HCT116 (cell line): ENCODE data around the gene ADAMTS1. TPM values are rescaled to one million over a fixed set of nuclear protein-coding genes. Genes with fewer than 3 reads are reported as not detected.

Experiments used
- ATAC-seq: fragments of 200-7000 bp; cut with Tn5 transposase; 2 replicates; pipeline ENCODE4 v1.9.1; 2020; ENCODE audit warnings: mild to moderate bottlenecking, moderate library complexity
- BruUV-seq: library from RNA; stranded (reverse); fragments of 400-500 nt; replicated peaks from 2 replicates; lab custom pipeline; 2021; lab: Mats Ljungman, UMichigan
- CTCF ChIA-PET: fragments of 300-600 bp; sonication (Branson Sonifier 250); formaldehyde crosslinking; loops from one replicate; lab custom pipeline; 2021; ENCODE audit warnings: antibody characterized with exemption; lab: Charles Lee
- POLR2A ChIA-PET: fragments of 300-600, 350-600 bp; sonication (Branson Sonifier 250); formaldehyde crosslinking; loops from one replicate; lab custom pipeline; 2021; ENCODE audit warnings: antibody characterized with exemption; lab: Charles Lee
- RAD21 ChIA-PET, 2 experiments: fragments of 300-600 bp; sonication (Branson Sonifier 250); formaldehyde crosslinking; loops; one replicate each; lab custom pipeline; 2023; ENCODE audit warnings: low total read pairs in 2 of 2; ENCODE audit not compliant: uncharacterized antibody in 2 of 2, unreplicated experiment in 2 of 2, low non-redundant PET in 1 of 2; lab: Charles Lee
- DNase-seq: peaks from one replicate; pipeline ENCODE4 v3.0.0-alpha.2; 2010; ENCODE audit warnings: low read depth, low spot score
- H2AFZ ChIP-seq: fragments of 200-600 bp; shearing (Covaris generic), sonication (generic); 2 replicates; pipeline ENCODE4 v1.6.1; 2017; ENCODE audit warnings: low read depth, mixed run types, mixed read lengths, antibody characterized with exemption, low read length; ENCODE audit not compliant: poor library complexity, severe bottlenecking
- H3K27ac ChIP-seq: 2 replicates; pipeline ENCODE4 v1.5.1; 2012; ENCODE audit warnings: low read depth, low read length
- H3K27me3 ChIP-seq: fragments of 200-600 bp; sonication (generic); 2 replicates; pipeline ENCODE4 v1.6.1; 2016; ENCODE audit warnings: mixed run types, low read length, mixed read lengths; ENCODE audit not compliant: insufficient read depth
- H3K36me3 ChIP-seq, 2 experiments: fragments of 200-500 bp in 1 of 2; fragments of 200-600 bp in 1 of 2; sonication (Bioruptor generic) in 1 of 2; sonication (generic) in 1 of 2; 2 replicates each; pipeline versions ENCODE4 v1.5.1 to v1.6.1; 2014 to 2016; ENCODE audit warnings: low read length in 2 of 2, inconsistent platforms in 1 of 2, mixed read lengths in 1 of 2, mixed run types in 1 of 2; ENCODE audit not compliant: insufficient read depth in 2 of 2, control insufficient read depth in 1 of 2
- H3K4me1 ChIP-seq, 2 experiments: fragments of 200-600 bp in 1 of 2; sonication (generic) in 1 of 2; 2 replicates each; pipeline versions ENCODE4 v1.5.1 to v1.6.1; 2012 to 2017; ENCODE audit warnings: low read length in 2 of 2, inconsistent platforms in 1 of 2, mild to moderate bottlenecking in 1 of 2, mixed read lengths in 1 of 2, mixed run types in 1 of 2, moderate library complexity in 1 of 2; ENCODE audit not compliant: insufficient read depth in 2 of 2, control insufficient read depth in 1 of 2
- H3K4me2 ChIP-seq: fragments of 200-600 bp; sonication (generic); 2 replicates; pipeline ENCODE4 v1.6.1; 2017; ENCODE audit warnings: mixed run types, low read length, mixed read lengths
- H3K4me3 ChIP-seq, 2 experiments: fragments of 200-600 bp in 1 of 2; sonication (generic) in 1 of 2; replicated peaks in 1 of 2; 2 replicates each; pipeline ENCODE4 v1.5.1; 2011 to 2016; ENCODE audit warnings: low read length in 2 of 2, control low read depth in 1 of 2, low read depth in 1 of 2, mild to moderate bottlenecking in 1 of 2, mixed read lengths in 1 of 2, mixed run types in 1 of 2
- H3K79me2 ChIP-seq: fragments of 200-600 bp; sonication (generic); 2 replicates; pipeline ENCODE4 v1.6.1; 2017; ENCODE audit warnings: mild to moderate bottlenecking, mixed run types, low read length, moderate library complexity, mixed read lengths; ENCODE audit not compliant: insufficient read depth
- H3K9ac ChIP-seq: fragments of 200-600 bp; sonication (generic); 2 replicates; pipeline ENCODE4 v1.6.1; 2016; ENCODE audit warnings: low read length, mixed read lengths
- H3K9me2 ChIP-seq: fragments of 200-600 bp; sonication (generic), shearing (Covaris generic); 2 replicates; pipeline ENCODE4 v1.6.1; 2017; ENCODE audit warnings: mixed run types, mild to moderate bottlenecking, moderate library complexity; ENCODE audit not compliant: insufficient read depth
- H3K9me3 ChIP-seq, 2 experiments: fragments of 200-500 bp in 1 of 2; fragments of 200-600 bp in 1 of 2; sonication (Bioruptor generic) in 1 of 2; sonication (generic) in 1 of 2; 2 replicates each; pipeline ENCODE4 v1.6.1; 2014 to 2017; ENCODE audit warnings: low read length in 2 of 2, mixed read lengths in 2 of 2, inconsistent platforms in 1 of 2, low read depth in 1 of 2, mild to moderate bottlenecking in 1 of 2, mixed run types in 1 of 2, moderate library complexity in 1 of 2; ENCODE audit not compliant: control insufficient read depth in 1 of 2, insufficient read depth in 1 of 2
- H4K20me1 ChIP-seq: fragments of 200-600 bp; sonication (generic), shearing (Covaris generic); 2 replicates; pipeline ENCODE4 v1.6.1; 2017; ENCODE audit warnings: mixed run types, mild to moderate bottlenecking, moderate library complexity; ENCODE audit not compliant: insufficient read depth
- CBX3 ChIP-seq: IDR thresholded peaks from 2 replicates; pipeline ENCODE4 v1.6.1; 2012; ENCODE audit warnings: low read depth
- EGR1 ChIP-seq: IDR thresholded peaks from 2 replicates; pipeline ENCODE4 v1.6.1; 2012; ENCODE audit warnings: low read depth
- POLR2A ChIP-seq: IDR thresholded peaks from 2 replicates; pipeline ENCODE4 v1.7.0; 2011; ENCODE audit warnings: borderline replicate concordance; ENCODE audit not compliant: insufficient read depth, insufficient read length; ENCODE audit errors: extremely low read depth
- POLR2AphosphoS5 ChIP-seq: IDR thresholded peaks from 2 replicates; pipeline ENCODE4 v1.6.1; 2011; ENCODE audit warnings: mild to moderate bottlenecking, low read depth, low read length, moderate library complexity
- RAD21 ChIP-seq: IDR thresholded peaks from 2 replicates; pipeline ENCODE4 v1.6.1; 2012; ENCODE audit warnings: low read depth, mild to moderate bottlenecking
- SIN3A ChIP-seq: IDR thresholded peaks from 2 replicates; pipeline ENCODE4 v1.6.1; 2012; ENCODE audit warnings: low read depth
- SRF ChIP-seq: IDR thresholded peaks from 2 replicates; pipeline ENCODE4 v1.6.1; 2012; ENCODE audit warnings: low read depth
- TCF7L2 ChIP-seq: IDR thresholded peaks from 2 replicates; pipeline ENCODE4 v1.7.0; 2011; ENCODE audit warnings: borderline replicate concordance, inconsistent platforms; ENCODE audit not compliant: insufficient read depth, insufficient read length; ENCODE audit errors: extremely low read depth
- YY1 ChIP-seq: IDR thresholded peaks from 2 replicates; pipeline ENCODE4 v1.6.1; 2011; ENCODE audit warnings: low read length, low read depth, moderate library complexity, mild to moderate bottlenecking; ENCODE audit not compliant: insufficient replicate concordance; ENCODE audit errors: extremely low read depth
- ZFX ChIP-seq: fragments of 450-650 bp; IDR thresholded peaks from 2 replicates; pipeline ENCODE4 v1.6.1; 2017
- intact Hi-C: fragments of 100-400 bp; cut with micrococcal nuclease; formaldehyde crosslinking; loops from 2 replicates; pipeline ENCODE4 v1.10.0; 2022
- total RNA-seq: library from RNA; stranded (reverse); gene quantifications from one replicate; pipeline ENCODE4 v1.2.1, GENCODE V29; 2021; ENCODE audit not compliant: unreplicated experiment
- TF ChIP-seq, protein P1 (sequence below): IDR thresholded peaks from 2 replicates; pipeline ENCODE4 v1.6.1; 2012
- TF ChIP-seq, protein P2 (sequence below): IDR thresholded peaks from 2 replicates; pipeline ENCODE4 v1.6.1; 2012

The ADAMTS1 gene
- total RNA-seq, 1 experiment from 2014 or later, result 0.98 TPM

DNA sequence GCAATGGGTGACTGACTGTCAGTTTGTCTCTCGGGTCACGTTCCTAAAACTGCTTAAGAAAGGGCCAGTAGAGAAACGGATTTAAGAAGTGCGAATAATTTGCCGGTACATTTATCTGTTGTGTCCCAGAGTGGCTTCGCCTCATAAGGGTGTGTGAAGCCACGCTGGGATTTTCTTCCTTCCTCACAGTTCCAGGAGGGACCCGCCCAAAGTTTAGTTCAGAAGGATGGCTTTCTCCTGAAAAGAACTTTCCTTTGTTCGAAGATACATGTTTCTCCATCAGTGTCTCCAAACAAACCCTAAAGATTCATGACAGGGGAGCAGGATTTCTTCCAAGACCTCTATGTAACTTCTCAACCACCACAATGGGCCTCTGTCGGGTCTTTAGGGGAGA lies 49.8 kb downstream of the ADAMTS1 start:
- no peaks in the 10 kb centered on the region for H3K4me1 ChIP-seq
- DNase-seq, result no peak
- ATAC-seq, result no peak
- H4K20me1 ChIP-seq, result no peaks in the 10 kb centered on the region
- no peak overlapping the region for H2AFZ ChIP-seq
- H3K4me2 ChIP-seq, result no peak overlapping the region
- H3K36me3 ChIP-seq, result no peaks in the 10 kb centered on the region
- intact Hi-C loops, result no loop called here
- BruUV-seq, result no TSS peak
- ChIA-PET RAD21 (no interaction called here), CTCF (no interaction called here), POLR2A (no interaction called here)
- no peaks in the 10 kb centered on the region for H3K9me2 ChIP-seq
- no peak overlapping the region for H3K4me3 ChIP-seq
- no peaks in the 10 kb centered on the region for H3K27me3 ChIP-seq
- TF ChIP-seq CBX3 (no peak), EGR1 (no peak), SRF (no peak), POLR2A (no peak), TCF7L2 (no peak), YY1 (no peak), RAD21 (no peak), POLR2AphosphoS5 (no peak), SIN3A (no peak), ZFX (no peak)
- TF ChIP-seq, protein P1, sequence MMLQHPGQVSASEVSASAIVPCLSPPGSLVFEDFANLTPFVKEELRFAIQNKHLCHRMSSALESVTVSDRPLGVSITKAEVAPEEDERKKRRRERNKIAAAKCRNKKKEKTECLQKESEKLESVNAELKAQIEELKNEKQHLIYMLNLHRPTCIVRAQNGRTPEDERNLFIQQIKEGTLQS, result no peak
- TF ChIP-seq, protein P2, sequence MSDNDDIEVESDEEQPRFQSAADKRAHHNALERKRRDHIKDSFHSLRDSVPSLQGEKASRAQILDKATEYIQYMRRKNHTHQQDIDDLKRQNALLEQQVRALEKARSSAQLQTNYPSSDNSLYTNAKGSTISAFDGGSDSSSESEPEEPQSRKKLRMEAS, result no peak
- no peak overlapping the region for H3K27ac ChIP-seq
- H3K9ac ChIP-seq, result no peak overlapping the region
- peaks cover 3 to 22% of the 10 kb centered on the region in 2 experiments; a peak in 2 of 4 replicates for H3K9me3 ChIP-seq
- H3K79me2 ChIP-seq, result no peaks in the 10 kb centered on the region
